ENCODE measurements around the gene ITPR2.

The ITPR2 gene

DNA sequence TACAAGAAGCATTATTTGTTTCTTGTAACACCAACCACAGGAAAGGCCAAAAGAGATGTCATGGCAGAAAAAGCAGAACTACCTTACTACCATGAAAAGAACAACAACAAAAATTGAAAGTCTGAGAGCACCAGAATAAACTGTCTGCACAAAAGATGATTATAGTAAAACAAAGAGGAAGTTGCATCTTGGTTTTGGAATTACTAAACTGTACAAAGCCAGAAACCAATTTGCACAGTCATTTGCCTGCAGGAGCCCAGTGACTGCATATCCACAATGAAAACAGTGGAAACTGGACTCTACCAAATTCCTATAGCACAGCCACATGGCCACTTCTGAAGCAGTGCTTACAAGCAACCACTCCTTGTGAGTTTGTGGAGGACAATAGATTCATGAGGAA, 361.4 kb downstream of the ITPR2 start:
- TF ChIP-seq ZNF384 (IDR thresholded peaks at IDR 0.05) (no peak), SP1 (IDR thresholded peaks at IDR 0.05) (no peak), ELF4 (IDR thresholded peaks at IDR 0.05) (no peak), ARNT (IDR thresholded peaks at IDR 0.05) (no peak), BHLHE40 (IDR thresholded peaks at IDR 0.05; ENCODE audit: borderline replicate concordance) (no peak), FOXK2 (IDR thresholded peaks at IDR 0.05) (no peak), LEF1 (IDR thresholded peaks at IDR 0.05; ENCODE audit: borderline replicate concordance) (no peak), L3MBTL2 (conservative IDR thresholded peaks at IDR 0.05) (no peak), HDGF (IDR thresholded peaks at IDR 0.05; ENCODE audit: borderline replicate concordance) (no peak)
- ChIA-PET POLR2A (no interaction called here), CTCF (no interaction called here)
- DNase-seq (ENCODE audit: extremely low spot score), result no peak

DNA sequence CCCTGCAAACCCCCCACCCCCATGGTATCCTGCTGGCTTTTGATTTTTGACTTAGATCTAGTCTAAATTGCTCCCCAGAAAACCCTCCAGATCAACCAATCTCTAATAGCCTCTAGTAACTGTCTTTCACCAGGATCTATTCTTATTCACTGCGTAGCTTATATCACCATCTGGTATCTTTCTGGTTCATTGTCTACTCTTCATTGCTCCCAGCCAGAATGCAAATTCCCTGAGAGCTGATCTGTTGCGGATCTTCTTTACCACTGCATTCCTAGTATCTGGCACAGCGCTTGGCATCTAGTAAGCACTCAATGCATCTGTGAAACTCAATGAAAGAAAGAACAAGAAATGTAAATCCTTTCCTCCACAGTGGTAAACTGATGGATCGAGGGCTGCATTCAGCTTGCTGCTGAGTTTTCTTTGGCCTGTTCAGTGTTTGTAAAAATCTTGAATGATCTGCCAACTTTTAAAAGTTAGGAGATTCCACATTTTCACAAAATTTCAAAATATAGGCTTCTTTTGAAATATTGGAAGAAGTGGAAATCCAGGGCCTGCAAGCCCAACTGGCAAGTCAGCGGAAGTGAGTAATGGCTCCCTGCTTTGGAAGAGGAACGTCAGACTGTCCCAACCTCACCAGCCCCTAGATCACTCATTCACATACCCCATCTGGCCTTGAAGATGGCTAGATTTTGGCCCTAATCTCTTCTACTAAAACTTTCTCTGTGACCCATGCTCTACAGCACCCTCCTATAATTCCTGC, 363.4 kb downstream of the ITPR2 start:
- CTCF ChIA-PET, result no interaction called here
- no peak for TF ChIP-seq HDGF (IDR thresholded peaks at IDR 0.05; ENCODE audit: borderline replicate concordance)
- no peak for TF ChIP-seq FOXM1 (IDR thresholded peaks at IDR 0.05; ENCODE audit: borderline replicate concordance)
- TF ChIP-seq ELF4 (IDR thresholded peaks at IDR 0.05), result no peak
- no peak for TF ChIP-seq FOXK2 (IDR thresholded peaks at IDR 0.05)
- no peak for TF ChIP-seq NFRKB (IDR thresholded peaks at IDR 0.05)
- TF ChIP-seq, protein P1, sequence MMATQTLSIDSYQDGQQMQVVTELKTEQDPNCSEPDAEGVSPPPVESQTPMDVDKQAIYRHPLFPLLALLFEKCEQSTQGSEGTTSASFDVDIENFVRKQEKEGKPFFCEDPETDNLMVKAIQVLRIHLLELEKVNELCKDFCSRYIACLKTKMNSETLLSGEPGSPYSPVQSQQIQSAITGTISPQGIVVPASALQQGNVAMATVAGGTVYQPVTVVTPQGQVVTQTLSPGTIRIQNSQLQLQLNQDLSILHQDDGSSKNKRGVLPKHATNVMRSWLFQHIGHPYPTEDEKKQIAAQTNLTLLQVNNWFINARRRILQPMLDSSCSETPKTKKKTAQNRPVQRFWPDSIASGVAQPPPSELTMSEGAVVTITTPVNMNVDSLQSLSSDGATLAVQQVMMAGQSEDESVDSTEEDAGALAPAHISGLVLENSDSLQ (IDR thresholded peaks at IDR 0.05), result no peak
- no peak for DNase-seq (ENCODE audit: extremely low spot score)
- POLR2A ChIA-PET, result no interaction called here

DNA sequence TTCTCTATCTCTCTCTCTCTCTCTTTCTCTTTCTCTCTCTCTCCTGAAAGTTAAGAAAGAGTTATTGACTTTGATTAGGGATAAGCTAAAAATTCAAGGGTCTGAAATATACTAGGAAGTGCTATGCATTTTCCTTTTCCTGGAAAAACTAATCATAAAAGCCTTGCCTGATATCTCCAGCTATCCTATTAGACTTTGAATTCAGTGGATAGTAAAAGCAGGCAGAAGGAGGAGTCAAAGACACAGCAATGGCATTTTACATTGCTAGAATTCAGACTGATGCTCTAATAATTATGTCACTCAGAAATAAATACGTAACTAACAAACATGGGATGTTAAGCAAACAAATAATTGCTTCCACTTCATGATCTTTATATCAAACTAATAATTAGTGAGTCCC, 365.6 kb downstream of the ITPR2 start:
- POLR2A ChIA-PET, result no interaction called here
- CTCF ChIA-PET, result no interaction called here
- TF ChIP-seq FOXK2 (IDR thresholded peaks at IDR 0.05), result no peak
- no peak for TF ChIP-seq ARNT (IDR thresholded peaks at IDR 0.05)
- TF ChIP-seq ELF4 (IDR thresholded peaks at IDR 0.05), result no peak
- no peak for TF ChIP-seq HDGF (IDR thresholded peaks at IDR 0.05; ENCODE audit: borderline replicate concordance)
- TF ChIP-seq LEF1 (IDR thresholded peaks at IDR 0.05; ENCODE audit: borderline replicate concordance), result no peak
- TF ChIP-seq ZNF384 (IDR thresholded peaks at IDR 0.05), result no peak
- no peak for TF ChIP-seq BHLHE40 (IDR thresholded peaks at IDR 0.05; ENCODE audit: borderline replicate concordance)
- TF ChIP-seq NFRKB (IDR thresholded peaks at IDR 0.05), result no peak
- TF ChIP-seq SP1 (IDR thresholded peaks at IDR 0.05), result no peak
- TF ChIP-seq FOXM1 (IDR thresholded peaks at IDR 0.05; ENCODE audit: borderline replicate concordance), result no peak
- TF ChIP-seq CTBP1 (IDR thresholded peaks at IDR 0.05; ENCODE audit: borderline replicate concordance), result no peak
- no peak for TF ChIP-seq SUZ12 (IDR thresholded peaks at IDR 0.05)
- TF ChIP-seq, protein P1 (IDR thresholded peaks at IDR 0.05), result no peak
- no peak for TF ChIP-seq L3MBTL2 (conservative IDR thresholded peaks at IDR 0.05)
- TF ChIP-seq TARDBP (IDR thresholded peaks at IDR 0.05), result no peak
- no peak for DNase-seq (ENCODE audit: extremely low spot score)

DNA sequence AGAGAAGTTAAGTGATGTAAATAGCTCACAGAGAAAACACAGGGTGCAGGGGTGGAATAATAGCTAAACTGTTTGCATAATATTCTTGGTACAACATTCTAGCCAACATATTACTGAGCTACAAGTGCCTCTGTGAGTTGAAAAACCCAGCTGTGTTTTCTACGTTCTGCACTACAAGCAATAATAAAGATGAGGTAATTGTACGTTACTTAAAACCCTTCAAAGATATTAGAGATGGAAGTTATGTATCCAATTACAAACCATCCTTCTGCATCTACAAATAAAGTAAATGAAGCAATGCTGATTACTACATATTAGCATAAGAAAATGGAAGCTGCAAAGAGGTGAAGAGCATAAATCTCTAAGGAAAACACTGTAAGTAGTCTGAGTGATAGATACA, 366.3 kb downstream of the ITPR2 start:
- TF ChIP-seq FOXA1 (IDR thresholded peaks at IDR 0.05) (no peak), ZNF384 (IDR thresholded peaks at IDR 0.05) (no peak), HDGF (IDR thresholded peaks at IDR 0.05; ENCODE audit: borderline replicate concordance) (no peak), SUZ12 (IDR thresholded peaks at IDR 0.05) (no peak), TARDBP (IDR thresholded peaks at IDR 0.05) (no peak), BHLHE40 (IDR thresholded peaks at IDR 0.05; ENCODE audit: borderline replicate concordance) (no peak), ARNT (IDR thresholded peaks at IDR 0.05) (no peak), NFRKB (IDR thresholded peaks at IDR 0.05) (no peak), LEF1 (IDR thresholded peaks at IDR 0.05; ENCODE audit: borderline replicate concordance) (no peak), ELF4 (IDR thresholded peaks at IDR 0.05) (no peak)
- no peak for DNase-seq (ENCODE audit: extremely low spot score)
- POLR2A ChIA-PET, result no interaction called here
- CTCF ChIA-PET, result no interaction called here

DNA sequence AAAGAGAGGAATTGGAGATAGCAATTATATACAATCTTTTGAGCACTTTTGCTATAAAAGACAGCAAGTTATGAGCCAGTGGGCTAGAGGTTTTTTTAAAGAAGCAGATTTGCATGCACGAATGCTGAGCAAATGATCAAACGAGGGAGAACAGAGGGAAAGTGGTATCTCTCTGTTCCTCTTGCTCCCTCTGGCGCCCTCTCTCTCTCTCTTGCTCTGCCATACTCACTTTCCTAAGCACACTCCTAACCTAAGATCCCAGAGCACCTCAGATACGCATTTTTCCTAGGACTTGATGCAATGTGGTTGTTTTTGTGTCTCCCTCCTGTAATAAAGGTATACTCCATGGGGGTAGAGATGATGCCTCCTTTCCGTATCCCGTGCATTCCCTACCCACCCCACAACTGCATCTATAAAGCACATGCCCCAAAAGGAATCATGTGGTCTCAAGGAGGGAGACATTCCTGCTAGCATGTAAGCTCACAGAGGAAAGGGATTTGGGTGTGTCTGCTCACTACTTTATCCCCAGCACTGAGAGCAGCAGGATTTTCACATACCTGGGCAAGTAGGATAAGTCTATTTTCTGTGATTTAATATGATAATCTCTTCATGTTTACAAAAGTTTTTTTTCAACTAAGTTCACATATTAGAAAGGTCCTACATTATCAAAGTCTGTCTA, 367.4 kb downstream of the ITPR2 start:
- TF ChIP-seq FOXK2 (IDR thresholded peaks at IDR 0.05) (no peak), NFRKB (IDR thresholded peaks at IDR 0.05) (no peak), ARNT (IDR thresholded peaks at IDR 0.05) (no peak), HDGF (IDR thresholded peaks at IDR 0.05; ENCODE audit: borderline replicate concordance) (no peak), LEF1 (IDR thresholded peaks at IDR 0.05; ENCODE audit: borderline replicate concordance) (no peak)
- TF ChIP-seq, protein P1 (IDR thresholded peaks at IDR 0.05), result no peak
- POLR2A ChIA-PET, result no interaction called here
- CTCF ChIA-PET, result interaction anchor here (0.7 kb wide), 1 partner anchor 14 kb away, joined by 3 read pairs; no protein-coding TSS in a partner anchor
- no peak for DNase-seq (ENCODE audit: extremely low spot score)

DNA sequence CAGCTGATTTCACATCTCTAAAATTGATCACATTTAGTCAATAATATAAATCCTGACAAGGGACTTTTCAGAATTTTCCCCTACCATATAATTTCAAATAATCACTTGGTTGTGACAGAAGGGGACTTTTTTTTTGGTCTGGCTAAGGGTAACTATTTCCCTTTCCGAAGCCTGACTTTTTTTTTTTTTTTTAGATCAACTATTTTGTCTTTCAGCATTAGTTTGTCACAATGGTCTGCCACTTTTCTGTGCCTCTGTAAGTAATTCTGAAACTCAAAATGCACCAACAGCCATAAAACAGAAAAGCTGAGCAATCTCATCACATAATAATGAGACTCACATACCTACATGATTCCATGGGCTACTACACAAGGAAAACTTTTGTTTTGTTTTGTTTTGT, 371.2 kb downstream of the ITPR2 start:
- no peak for DNase-seq (ENCODE audit: extremely low spot score)
- POLR2A ChIA-PET, result no interaction called here
- CTCF ChIA-PET, result no interaction called here
- TF ChIP-seq FOXM1 (IDR thresholded peaks at IDR 0.05; ENCODE audit: borderline replicate concordance) (no peak), L3MBTL2 (conservative IDR thresholded peaks at IDR 0.05) (no peak), LEF1 (IDR thresholded peaks at IDR 0.05; ENCODE audit: borderline replicate concordance) (no peak), FOXA1 (IDR thresholded peaks at IDR 0.05) (no peak), ZNF384 (IDR thresholded peaks at IDR 0.05) (no peak), SUZ12 (IDR thresholded peaks at IDR 0.05) (no peak), BHLHE40 (IDR thresholded peaks at IDR 0.05; ENCODE audit: borderline replicate concordance) (no peak), NFRKB (IDR thresholded peaks at IDR 0.05) (no peak), CTBP1 (IDR thresholded peaks at IDR 0.05; ENCODE audit: borderline replicate concordance) (no peak), FOXK2 (IDR thresholded peaks at IDR 0.05) (no peak), HDGF (IDR thresholded peaks at IDR 0.05; ENCODE audit: borderline replicate concordance) (no peak), SP1 (IDR thresholded peaks at IDR 0.05) (no peak), ELF4 (IDR thresholded peaks at IDR 0.05) (no peak), TARDBP (IDR thresholded peaks at IDR 0.05) (no peak), ARNT (IDR thresholded peaks at IDR 0.05) (no peak)
- TF ChIP-seq, protein P1 (IDR thresholded peaks at IDR 0.05), result no peak
